SK-N-DZ (cell line): ENCODE results near the gene ZNF469. TPM values are rescaled to one million over a fixed set of nuclear protein-coding genes. Genes with fewer than 3 reads are reported as not detected.

Experiments
- DNase-seq: peaks from one replicate; pipeline ENCODE4 v3.0.0-alpha.2; 2015; ENCODE audit warnings: low spot score
- polyA plus RNA-seq, 2 experiments: library from polyadenylated mRNA; depleted of rRNA; stranded (reverse); fragments of >200 nt; gene quantifications; 2 replicates each; pipeline ENCODE4 v1.2.3, GENCODE V29; 2014

ZNF469 gene, protein sequence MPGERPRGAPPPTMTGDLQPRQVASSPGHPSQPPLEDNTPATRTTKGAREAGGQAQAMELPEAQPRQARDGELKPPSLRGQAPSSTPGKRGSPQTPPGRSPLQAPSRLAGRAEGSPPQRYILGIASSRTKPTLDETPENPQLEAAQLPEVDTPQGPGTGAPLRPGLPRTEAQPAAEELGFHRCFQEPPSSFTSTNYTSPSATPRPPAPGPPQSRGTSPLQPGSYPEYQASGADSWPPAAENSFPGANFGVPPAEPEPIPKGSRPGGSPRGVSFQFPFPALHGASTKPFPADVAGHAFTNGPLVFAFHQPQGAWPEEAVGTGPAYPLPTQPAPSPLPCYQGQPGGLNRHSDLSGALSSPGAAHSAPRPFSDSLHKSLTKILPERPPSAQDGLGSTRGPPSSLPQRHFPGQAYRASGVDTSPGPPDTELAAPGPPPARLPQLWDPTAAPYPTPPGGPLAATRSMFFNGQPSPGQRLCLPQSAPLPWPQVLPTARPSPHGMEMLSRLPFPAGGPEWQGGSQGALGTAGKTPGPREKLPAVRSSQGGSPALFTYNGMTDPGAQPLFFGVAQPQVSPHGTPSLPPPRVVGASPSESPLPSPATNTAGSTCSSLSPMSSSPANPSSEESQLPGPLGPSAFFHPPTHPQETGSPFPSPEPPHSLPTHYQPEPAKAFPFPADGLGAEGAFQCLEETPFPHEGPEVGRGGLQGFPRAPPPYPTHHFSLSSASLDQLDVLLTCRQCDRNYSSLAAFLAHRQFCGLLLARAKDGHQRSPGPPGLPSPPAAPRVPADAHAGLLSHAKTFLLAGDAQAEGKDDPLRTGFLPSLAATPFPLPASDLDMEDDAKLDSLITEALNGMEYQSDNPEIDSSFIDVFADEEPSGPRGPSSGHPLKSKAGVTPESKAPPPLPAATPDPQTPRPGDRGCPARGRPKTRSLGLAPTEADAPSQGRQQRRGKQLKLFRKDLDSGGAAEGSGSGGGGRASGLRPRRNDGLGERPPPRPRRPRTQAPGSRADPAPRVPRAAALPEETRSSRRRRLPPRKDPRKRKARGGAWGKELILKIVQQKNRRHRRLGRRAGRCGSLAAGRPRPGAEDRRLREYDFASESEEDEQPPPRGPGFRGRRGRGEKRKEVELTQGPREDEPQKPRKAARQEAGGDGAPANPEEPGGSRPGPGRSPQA (N-terminal part only)
- polyA plus RNA-seq (2014; cell fraction: cytosol; rRNA removed) = 0.01 and 0.07 TPM in 2 replicates
- 0.14 and 0.53 TPM in 2 replicates for polyA plus RNA-seq (2014; cell fraction: nucleus; rRNA removed)

DNA sequence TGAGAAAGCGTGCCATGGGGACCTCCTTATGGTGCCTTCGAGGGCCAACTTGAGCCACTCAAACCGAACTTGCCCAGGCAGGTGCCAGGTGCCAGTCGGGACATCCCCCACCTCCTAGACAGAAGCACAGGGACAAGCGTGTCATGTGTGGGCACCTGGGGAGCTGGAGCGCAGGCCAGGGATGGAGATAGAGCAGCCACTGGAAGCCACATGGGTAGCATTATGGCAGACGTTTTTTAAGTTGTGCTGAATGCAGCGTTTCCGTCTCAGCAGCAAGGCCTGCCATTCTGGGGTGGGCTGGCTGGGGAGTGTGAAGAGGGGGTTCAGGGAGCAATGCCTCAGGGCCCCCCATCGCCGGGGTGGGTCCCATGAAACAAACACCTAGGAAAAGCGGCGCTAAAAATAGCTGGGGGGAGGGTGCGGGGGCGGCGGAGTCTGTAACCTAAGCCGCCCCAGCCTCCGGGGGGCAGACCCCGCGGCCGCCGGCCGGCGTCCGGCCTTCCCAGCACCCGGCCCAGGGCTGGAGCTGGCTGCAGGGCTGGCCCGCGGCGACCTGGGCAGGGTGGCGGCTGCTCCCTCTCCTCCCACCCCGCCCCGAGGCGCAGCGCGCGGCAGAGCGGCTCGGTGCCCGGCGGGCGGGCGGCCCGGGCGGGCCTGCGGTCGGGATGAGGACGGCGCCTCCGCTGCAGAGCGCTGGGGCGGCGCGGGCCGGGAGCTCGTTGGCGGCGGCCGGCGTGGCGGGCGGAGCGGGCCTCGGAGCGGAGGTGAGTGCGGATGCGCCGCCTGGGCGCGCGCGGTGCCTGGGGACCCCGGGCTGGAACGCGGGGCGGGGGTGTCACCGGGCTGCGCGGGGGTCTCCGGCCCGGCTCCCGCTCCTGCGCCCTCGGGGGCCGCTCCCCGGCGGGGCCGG lies at the start of gene ZNF469:
TSS of gene ZNF469 (plus strand) at position 469 of the 910 bp plus-strand sequence. CDS start 44,512 bp downstream, outside the sequence.
- DNase-seq = no peak

DNA sequence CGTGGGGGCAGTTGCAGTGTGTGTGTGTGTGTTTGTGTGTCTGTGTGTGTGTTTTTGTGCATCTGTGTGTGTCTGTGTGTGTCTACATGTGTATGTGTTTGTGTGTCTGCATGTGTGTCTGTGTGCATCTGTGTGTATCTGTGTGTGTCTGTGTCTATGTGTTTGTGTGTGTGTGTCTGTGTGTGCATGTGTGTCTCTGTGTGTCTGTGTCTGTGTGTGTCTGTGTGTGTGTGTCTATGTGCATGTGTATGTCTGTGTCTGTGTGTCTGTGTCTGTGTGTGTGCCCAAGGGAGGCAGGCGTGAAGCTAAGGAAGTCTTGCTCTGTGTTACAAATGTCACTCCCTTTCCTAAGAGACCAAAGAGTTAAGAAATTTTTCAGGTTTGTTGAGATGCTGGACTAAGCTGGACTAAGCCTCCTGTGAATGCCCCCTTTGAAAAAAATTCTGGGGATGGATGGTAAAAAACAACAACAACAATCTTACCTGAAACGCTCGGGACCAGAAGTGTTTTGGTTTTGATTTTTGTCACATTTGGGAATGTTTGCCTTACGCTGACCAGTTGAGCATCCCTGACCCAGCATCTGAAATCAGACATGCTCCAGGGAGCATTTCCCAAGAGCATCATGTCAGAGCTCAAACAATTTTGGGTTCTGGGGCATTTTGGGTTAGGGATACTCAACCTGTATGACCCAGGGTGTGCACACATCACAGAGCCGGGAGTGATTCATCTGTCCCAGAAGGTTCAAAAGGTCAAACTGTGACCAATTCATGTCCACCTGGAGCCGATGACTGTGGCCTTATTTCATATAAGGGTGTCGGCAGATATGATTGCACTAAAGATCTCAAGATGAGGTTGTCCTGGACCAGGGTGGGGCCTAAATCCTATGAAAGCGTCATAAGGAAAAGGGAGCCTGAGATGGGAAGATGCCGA lies 48.6 kb upstream of the ZNF469 start:
- no peak for DNase-seq

DNA sequence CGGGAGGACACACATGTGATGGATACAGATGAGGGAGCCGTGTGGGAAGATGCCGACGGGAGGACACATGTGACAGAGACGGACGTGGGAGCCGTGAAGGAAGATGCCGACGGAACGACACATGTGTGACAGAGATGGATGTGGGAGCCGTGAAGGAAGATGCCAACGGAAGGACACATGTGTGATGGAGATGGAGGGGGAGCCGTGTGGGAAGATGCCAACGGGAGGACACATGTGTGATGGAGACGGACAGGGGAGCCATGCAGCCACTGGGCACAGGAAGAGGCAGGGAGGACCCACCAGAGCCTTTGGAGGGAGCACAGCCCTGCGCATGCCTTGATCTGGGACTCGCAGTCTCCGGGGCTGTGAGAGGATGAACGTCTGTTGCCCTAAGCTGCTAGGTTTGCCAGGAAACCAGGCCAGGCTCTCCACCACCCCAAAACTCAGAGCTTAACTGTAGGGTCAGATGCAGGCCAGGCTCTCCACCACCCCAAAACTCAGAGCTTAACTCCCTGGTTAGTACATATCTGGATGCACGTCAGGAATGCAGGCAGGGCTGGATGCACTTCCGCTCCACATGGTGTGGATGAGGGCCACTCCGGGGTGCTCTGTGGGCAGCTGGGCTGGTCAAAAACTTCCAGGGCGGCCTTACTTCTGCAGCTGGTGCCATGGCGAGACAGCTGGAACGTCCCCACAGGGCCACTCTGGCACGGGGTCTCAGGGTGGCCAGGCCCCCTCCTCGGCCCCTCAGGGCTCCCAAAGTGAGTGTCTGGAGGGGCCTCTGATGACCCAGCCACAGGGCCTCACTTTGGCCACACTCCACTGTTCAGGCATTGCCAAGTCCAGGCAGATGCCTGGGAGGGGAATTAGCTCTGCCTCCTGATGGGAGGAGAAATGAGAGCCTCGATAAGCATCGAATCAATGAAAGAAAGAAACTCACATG lies 47.7 kb upstream of the ZNF469 start:
- DNase-seq = no peak

DNA sequence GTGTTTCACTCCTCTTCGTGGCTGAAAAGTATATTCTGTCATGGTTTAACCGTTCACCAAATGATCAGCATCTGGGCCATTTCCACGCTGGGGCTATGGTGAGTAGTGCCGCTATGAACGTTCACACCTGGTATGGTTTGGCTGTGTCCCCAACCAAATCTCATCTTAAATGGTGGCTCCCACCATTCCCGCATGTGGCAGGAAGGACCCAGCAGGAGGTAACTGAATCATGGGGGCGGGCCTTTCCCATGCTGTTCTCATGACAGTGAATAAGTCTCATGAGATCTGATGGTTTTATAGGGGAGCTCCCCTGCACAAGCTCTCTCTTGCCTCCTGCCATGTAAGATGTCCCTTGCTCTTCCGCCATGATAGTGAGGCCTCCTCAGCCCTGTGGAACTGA lies 45.7 kb upstream of the ZNF469 start:
- DNase-seq = no peak

DNA sequence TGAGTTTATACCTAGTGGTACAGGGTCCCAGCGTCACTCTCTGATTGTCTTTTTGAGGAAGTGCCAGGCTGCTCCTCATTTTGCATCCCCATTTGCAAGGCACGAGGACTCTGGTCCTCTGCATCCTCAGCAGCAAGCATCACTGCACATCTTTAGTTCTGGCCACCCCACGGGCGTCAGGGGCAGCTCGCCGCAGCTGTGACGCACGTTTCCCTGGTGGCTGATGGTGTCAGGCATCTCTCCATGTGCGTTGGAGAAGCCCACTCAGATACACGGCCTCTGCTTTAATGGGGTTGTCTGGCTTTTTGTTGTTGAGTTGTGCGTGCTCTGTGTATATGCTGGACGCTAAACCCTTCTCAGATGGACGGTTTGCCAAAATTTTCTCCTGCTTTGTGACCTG lies 45.2 kb upstream of the ZNF469 start:
- no peak for DNase-seq

DNA sequence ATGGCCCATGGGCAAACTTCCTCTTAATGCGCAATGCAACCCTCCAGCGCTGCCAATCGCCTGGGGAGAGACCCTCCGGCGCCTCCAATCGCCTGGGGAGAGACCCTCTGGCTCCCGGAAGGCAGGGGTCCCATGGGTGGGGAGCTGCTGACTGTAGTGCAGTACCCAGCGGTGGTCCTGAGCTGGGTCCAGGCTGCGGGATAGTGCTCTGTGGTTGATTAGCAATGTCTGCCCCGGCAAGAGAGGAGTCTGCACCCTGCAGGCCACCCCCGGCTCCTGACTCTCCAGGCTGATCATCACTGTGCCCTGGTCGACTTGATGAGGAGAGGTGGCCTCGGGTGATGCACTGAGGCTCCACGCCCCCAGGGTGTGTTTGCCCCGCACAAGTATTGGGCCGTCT lies 44.6 kb upstream of the ZNF469 start:
- DNase-seq = peak; percentile 60

DNA sequence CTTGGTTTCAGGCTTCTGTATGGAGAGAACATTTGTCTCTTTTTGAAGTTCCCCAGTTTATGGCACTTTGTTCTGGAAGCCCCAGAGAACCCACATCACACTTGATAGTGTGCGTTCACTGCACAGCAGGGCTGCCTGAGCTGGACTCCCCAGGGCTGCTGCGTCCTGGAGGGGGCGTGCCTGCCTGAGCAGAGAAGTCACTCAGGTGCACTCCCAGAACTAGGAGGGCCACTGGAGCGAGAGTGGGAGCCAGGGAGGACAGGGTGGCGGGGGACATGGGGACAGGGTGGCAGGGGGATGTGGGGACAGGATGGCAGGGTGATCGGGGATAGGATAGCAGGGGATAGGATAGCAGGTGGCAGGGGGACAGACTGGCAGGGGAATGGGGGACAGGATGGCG lies 43.9 kb upstream of the ZNF469 start:
- DNase-seq = no peak

DNA sequence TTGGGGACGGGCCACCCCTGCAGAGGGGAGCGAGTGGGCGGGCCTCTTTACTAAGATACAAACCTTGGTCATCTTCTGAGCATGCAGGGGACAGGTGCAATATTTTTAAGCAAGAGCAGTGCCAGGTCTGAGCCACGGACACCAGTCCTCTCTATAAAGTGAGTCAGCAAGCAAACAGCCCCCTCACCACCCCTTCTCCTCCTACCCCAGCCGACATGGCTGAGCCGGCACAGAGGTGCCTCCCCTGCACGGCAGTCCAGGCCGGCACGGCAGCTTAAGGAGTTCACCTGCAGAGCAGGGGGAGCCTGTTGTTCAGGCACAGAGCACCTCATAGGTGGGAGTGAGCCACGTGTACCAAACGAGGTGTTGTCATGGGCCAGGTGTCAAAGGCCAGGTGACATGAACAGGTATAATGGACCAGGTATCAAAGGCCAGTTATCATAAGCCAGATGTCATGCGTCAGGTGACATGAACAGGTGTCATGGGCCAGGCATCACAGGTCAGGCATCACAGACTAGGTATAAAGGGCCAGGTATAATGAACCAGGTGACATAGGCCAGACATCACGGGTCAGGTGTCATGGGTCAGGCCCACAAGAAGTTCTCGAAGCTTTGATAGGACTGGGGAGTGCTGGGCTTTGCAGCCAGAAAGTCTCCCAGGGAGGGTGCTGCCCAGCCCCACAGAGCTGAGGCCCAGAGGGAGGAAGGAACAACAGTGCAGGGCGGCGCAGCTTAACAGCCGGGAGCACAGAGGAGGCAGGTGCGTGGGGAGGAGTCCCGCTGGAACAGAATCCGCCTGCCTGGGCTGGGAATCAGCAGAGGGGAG lies 42.6 kb upstream of the ZNF469 start:
- DNase-seq = no peak

DNA sequence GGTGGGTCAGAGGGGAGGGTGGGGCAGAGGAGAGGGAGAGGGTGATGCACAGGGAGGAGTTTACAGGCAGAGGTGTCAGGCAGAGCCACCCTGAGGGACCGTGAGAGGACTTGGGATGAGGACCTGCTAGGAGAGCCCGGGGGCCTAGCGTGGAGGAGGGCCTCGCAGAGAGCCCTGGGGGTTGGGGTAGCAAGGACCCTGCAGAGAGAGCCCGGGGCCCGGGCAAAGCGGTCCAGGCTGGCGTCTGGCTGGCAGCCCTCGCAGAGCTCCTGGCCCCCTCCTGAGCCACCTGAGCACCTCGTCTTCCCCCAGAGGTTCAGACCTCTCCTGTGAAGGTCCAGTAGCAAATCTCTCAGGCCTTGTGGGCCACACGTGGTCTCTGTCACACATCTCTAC lies 42.0 kb upstream of the ZNF469 start:
- DNase-seq = no peak

DNA sequence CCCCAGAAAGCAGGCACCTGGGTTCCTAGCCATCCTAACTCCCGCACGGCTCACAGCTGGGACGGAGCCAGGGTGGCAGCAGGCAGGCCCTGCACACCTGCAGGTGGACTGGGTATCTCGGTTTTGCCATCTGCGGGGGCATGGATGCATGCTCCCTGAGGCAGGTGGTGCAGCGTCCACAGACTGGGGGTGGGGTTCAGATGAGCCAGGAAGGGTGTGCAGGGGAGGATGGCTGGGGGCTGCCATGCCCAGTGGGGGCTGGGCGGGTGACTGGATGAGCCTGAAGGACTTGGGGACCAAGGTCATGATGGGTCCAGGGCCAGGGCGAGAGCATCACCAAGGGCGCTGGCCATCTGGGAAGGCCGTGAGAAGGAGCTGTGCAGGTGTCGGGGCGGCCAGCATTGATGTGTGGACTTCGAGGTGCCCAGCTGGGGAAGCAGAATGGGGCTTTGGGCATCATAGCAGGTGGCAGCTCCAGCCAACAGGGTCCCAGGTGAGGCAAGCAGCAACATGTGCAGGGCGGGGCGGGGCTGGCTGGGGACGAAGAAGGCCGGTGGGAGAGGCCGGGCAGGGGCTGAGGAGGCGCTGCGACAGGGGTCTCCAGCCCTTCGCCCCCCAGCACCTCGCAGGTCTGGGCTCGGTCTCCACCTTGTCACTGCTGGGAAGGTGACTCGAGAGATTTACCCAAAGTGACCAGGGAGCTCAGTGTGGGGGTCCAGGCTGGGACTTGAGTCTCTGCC lies 41.0 kb upstream of the ZNF469 start:
- no peak for DNase-seq

DNA sequence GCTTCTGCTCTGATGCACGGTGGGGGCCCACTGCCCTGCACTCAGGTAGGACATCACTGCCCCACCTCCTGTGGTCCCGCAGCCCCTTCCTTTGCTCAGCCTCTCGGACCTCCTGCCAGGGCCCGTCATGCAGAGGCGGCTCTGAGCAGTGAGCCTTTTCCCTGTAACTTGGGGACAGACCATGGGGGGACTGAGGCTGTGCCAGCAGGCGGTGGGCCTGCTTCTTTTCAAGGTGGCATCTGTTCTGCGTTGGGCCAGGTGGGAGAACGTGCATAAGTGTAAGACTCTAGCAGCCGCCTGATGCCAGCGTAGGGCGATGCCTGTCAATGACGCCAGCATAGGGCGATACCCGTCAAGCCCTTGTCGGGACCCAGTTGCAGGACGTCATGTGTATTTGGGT lies 40.3 kb upstream of the ZNF469 start:
- DNase-seq = no peak

DNA sequence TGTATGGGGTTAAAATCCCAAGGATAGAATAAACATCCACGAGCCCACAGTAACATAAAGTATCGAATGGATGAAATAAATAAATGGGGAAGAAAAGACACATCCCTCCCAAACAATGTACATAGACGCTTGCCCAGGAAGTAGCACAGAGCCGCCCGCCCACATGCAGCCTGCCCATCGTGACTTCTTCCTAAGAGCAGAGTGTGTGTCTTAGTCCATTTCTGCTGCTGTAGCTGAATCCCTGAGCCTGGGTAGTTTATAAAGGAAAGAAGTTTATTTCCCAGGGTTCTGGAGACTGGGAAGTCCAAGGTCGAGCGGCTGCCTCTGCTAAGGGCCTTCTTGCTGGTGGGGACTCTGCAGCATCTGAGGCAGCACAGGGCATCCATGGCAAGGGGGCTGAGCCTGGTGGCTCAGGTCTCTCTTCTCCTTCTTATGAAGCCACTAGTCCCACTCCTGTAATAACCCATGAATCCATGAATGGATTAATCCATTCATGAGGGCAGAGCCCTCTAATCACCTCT lies 39.4 kb upstream of the ZNF469 start:
- no peak for DNase-seq

DNA sequence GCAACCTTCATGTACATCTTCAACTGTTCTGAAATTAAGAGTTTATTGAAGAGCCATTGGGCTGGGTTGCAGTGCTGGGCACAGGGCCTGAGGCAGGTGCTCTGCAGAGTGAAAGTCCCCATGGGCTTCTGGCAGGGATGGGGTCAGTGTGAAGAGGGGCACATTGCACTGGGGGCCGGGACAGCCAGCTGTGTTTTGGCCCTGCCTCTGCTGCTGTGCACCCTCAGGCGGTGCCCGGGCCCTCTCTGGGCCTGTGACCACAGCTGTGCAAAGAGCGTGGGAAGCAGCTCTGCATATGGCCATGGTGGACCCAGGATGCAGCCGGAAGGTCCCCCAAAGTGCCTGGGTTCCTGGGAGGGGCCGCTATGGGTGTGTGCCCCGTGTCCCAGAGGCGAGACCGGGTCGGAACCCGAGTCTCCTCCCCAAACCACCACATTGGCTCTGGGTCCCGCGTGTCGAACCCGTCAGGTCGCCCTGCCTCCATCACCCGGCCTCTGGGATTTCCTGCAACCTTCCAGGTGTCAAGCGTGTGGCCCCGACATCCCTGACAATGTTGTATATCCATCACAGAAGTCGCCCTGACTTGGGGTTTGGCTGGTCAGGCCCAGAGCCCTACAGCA lies 38.2 kb upstream of the ZNF469 start:
- DNase-seq = no peak

DNA sequence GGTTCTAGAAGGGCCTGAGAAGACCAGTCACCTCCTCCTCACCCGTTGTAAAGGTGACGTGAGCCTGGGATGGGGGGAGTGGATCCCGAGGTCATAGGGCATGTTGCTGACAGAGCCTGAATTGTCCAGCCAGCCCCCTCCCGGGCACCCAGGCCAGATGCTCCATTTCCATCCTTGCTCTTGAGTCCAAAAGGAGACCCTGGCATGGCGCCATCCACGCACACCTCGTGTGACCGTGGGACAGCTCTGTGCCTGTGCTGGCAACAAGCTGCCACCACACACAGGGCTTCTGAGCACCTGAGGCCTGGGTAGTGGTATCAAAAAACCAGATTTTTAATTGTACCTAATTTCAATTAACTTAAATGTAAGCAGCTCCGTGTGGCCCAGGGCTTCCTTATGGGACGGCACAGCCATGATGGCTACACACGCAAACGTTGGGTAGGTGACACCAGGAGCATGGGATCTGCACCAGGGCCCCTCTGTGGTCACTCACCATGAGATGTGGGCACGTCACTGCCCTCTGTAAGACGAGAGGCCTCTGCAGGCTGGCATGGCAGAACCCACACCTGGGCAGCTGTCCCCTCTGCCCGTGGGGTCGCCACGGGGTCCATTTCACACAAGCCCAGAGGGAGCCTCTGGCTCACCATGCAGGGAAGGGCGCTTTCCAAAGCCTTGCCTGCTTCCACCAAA lies 37.6 kb upstream of the ZNF469 start:
- DNase-seq = no peak

DNA sequence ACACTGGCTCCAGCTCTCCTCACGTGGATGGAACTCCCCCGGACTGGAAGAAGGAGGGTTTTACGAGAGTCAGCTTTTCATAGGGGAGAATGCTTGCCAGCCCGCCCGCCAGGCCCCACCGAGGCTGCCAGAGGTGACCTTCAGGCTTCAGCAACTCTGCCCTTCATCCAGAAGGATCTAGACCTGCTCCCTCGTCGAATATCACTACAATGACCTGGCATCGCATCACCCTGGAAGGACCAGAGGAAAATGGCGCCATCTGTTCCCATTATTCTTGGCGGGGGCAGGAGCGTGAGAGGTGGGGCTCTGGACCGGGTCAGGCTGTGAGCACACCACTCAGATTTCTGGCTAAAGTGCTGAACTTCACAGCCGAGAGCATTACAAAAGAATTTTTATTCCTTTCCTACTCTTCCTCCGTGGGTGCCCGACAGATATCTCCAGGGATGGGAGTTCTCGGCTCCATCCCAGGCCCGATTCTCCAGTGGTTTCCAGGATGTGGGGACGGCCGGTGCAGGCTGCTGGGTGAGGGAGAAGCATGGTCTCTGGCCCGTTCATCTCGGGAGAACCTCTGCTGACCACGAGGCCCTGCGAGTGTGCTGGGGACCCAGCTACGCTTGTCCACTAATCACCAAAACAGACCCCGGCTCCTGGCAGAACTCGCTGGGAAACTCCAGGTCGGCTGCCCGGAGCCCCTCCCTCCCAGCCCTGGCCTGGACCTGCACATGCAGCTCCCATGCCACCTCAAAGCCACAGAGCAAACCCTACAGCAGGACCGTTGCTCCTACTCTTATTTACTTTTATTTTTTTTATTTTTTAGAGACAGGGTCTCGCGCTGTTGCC lies 36.8 kb upstream of the ZNF469 start:
- no peak for DNase-seq
